Activated T-cell treated with anti-CD3 and anti-CD28 coated beads for 4 hours (primary cell): Measurements from ENCODE around the gene KCNJ6.
"Not testable (repeated sequence)": the region's sequence is repeated elsewhere in the genome, so short reads cannot be mapped to it uniquely, and the experiment has no call there.

Source experiments
- DNase-seq: peaks from one replicate; pipeline ENCODE4 v3.0.0-alpha.2; 2020

Gene KCNJ6

DNA sequence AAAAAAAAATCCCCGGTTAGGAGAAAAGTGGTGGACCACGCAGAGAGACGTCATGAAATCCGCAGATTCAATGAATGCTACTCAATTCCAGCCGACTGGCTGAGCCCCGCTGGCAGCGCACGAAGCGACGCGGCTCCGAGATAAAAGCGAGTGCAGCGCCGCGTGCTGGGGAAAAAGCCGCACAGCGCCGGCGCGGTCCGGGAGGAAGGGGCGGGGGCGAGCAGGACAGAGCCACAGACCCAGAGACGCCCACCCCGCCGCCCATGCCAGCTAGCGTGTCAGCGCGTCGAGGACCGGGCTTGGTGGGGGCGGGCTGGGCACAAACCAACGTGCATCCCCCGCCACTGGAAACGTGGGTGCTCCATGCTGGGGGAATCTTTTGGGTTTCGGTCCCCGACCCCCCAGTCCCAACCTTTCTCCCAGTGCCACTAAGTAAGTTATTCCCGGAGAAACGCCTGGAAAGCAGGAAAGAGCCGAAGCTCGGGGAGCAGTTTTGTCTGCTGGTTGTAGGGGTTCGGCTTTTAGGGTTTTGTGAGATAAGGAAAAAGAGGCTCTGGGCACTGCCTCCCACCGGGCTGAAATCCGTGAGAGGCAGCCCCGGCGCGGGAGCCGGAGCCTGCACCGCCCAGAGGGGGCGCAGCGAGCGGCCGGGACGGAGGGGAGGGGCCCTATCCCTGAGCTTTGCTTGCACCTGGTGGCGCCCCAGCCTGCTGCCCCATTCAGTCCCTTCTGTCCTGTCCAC is at the start of gene KCNJ6:
KCNJ6 (minus strand) TSS at position 148 of the 742 bp plus-strand sequence. CDS start 75,775 bp downstream, outside the sequence.
- DNase-seq: no peak

GRCh38 chr21:37965088-37965805 is 49.0 kb upstream of the KCNJ6 start:
- DNase-seq: no peak

DNA sequence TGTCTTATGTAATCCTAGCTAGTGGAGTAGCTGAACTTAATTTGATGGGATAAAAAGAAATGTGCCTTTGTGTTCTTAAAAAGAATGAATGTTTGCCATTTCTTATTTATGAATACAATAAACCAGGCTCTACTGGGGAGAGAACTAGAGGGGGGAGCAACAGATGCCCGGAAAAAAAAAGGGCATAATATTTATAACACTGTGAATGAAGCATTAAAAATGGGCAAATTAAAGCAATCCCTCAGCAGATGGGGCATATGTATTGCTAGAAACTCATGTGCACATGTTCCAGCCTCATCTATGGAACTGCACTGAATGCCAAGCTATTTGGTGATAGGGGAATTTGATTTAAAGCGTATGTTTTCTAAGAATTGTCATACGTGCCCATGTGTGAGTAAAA is 42.3 kb upstream of the KCNJ6 start:
- no peak for DNase-seq

GRCh38 chr21:37956772-37957171 is 40.5 kb upstream of the KCNJ6 start:
- DNase-seq: no peak

- no peak for DNase-seq
Measured at GRCh38 chr21:37945036-37945435, 28.8 kb upstream of the KCNJ6 start.

GRCh38 chr21:37944496-37944895 is 28.2 kb upstream of the KCNJ6 start:
- no peak for DNase-seq

GRCh38 chr21:37940691-37941090 is 24.4 kb upstream of the KCNJ6 start:
- no peak for DNase-seq

GRCh38 chr21:37939838-37940237 is 23.6 kb upstream of the KCNJ6 start:
- DNase-seq: no peak

GRCh38 chr21:37939251-37939650 is 23.0 kb upstream of the KCNJ6 start:
- DNase-seq: no peak

DNA sequence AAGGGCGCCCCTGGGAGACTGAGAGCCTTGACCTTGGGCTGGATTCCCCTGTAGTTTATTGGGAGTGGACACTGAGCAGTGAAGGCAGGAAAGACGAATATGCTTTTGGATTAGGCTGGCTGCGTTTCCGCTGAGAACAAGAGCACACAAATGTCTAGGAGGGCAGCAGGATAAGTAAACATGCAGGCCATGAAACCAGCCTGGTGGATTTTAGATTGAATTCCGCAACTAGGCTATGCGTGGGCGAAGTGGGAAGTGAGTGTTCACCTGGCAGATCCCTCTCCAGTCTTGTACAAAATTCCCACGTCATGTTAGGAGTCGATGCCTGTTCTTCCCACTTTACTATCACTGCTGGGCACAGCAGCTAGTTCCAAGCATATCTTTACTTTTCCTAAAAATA is 21.4 kb upstream of the KCNJ6 start:
- no peak for DNase-seq

- DNase-seq: no peak
Measured at GRCh38 chr21:37936010-37936785, 19.9 kb upstream of the KCNJ6 start.

DNA sequence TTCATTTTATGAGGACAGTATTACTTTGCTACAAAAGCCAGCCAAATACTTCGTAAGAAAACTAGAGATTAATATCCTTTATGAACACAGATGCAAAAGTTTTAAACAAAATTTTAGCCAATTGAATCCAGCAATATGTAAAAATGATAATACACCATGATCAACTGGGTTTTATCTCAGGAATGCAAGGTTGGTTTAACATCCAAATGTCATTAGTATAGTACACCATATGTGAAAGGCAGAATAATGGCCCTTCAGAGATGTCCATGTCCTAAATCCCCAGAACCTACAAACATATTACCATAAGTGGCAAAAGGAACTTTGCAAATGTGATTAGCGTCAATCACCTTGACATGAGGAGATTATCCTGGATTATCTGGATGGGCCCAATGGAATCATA is 16.7 kb upstream of the KCNJ6 start:
- DNase-seq: no peak

DNA sequence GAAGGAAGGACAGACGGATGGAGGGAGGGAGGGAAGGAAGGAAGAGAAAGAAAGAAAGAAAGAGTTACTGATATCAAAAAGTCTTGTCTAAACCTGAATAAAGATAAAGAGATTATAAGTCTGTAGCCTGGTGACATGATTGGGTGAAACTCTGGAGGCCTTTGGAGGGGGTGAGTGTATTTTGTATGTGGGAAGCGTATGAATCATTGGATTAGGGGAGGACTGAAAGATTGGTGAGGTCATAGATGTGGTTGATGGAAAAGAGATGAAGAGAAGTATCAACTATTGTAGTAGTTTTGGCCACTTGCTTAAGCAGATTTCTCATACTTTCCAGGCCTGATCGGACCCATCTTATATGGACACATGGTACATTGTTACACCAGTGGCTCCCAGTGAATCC is 11.5 kb upstream of the KCNJ6 start:
- no peak for DNase-seq

- no peak for DNase-seq
Measured at GRCh38 chr21:37921091-37921490, 4.8 kb upstream of the KCNJ6 start.

- not testable (repeated sequence) for DNase-seq
Measured at GRCh38 chr21:37920302-37920701, 4.0 kb upstream of the KCNJ6 start.

DNA sequence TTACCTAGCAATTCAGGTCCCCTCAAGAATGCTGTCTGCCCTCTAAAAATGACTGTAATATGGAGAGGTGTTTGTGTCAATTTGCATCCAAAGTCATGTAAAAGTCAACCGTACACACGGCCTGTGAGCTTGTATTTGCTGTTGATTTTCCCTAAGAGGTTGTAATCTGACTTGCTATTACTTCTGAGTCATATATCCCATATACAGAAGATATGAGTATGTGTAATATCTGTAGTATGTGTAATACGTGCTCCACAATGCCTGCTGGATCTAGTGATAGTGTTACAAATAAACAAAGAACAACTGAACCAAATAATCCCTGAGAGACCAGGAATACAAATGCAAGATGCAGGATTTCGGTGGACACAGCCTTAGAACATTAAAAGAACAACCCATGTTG is 1.4 kb upstream of the KCNJ6 start:
- DNase-seq: no peak

DNA sequence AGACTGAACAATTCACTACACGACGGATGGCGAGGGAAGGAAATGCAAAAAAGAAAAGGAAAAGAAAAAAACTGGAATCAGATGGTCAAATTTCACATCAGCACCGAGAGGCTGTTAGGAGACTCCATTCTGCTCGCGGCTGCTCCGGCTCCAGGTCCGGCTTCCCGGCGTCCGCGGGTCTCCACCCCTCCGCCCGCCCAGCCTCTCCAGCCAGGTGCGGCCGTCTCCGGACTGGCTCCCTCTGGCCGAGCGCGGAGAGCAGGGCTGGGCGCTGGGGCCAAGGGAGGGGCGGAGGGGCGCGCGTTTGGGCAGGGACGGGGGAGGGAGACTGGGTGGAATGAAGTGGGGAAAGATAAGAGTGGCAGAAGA is 332 bp downstream of the KCNJ6 start:
- DNase-seq: no peak

DNA sequence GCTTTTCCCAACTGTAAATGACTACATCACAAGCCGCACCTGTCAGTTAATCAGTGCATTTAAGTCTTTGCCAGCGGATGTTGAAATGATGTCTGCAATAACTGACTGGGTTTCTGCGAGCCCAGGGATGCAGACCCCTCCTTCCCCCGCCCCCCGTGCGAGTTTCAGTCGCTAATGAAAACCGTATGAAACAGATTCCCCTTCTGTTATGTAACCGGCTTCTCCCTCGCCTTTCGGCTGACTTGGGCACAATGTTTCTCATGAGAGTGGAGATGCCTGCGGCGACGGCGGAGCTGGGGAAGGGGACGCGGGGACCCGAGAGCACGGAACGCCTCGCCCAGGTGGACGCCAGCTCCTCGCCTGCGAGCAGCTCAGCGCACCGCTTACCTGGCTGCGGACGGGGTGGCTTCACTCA is 753 bp downstream of the KCNJ6 start:
- no peak for DNase-seq

DNA sequence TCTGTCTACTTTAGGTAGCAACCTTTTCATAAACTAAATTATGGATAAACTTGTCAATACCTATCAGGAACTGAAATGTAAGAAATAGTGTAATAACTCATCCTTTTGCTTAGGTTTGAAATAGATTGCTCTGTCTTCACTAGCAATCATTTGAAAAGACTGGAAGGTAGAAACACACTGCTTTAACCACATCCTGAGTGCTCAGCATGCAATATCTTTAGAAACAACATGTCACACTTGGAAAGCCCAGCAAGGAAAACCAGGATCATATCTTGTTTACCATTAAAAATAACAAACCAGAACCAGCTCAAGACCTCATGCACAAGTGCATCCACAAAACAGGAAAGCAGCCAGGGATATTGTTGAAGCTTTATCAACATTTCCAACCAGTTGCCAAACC is 3.6 kb downstream of the KCNJ6 start:
- DNase-seq: no peak

- no peak for DNase-seq
Measured at GRCh38 chr21:37909936-37910335, 6.3 kb downstream of the KCNJ6 start.

- no peak for DNase-seq
Measured at GRCh38 chr21:37908691-37909090, 7.6 kb downstream of the KCNJ6 start.

DNA sequence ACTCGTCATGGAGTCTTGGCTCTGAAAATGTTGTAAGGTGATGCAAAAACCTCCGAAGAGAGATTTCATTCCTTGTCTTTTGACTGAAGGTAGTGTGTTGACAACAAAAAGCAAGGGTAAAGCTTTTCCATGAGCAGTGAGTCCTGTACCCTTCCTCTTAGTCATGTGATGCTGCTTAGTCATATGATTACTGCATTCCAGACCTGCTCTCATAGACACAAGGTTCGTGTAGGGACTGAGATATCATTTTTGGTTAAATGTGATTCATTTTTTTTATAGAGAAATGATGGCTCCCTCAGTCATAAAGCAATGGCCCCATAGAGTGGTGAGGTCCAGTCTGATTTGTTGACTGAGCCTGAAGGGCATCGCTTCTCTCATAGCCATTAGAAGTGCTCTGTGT is 9.2 kb downstream of the KCNJ6 start:
- no peak for DNase-seq

GRCh38 chr21:37905291-37905690 is 11.0 kb downstream of the KCNJ6 start:
- no peak for DNase-seq

- DNase-seq: no peak
Measured at GRCh38 chr21:37904856-37905255, 11.4 kb downstream of the KCNJ6 start.
